Measurements from ENCODE around the gene KCTD1. TPM values are rescaled to one million over a fixed set of nuclear protein-coding genes. Genes with fewer than 3 reads are reported as not detected.

KCTD1 gene
- total RNA-seq, 1 donor from 2014 or later: 83.8 TPM

GRCh38 chr18:26419746-26420145 is 128.6 kb downstream of the KCTD1 start:
- Mint-ChIP-seq H3K4me1 (ENCODE audit: unreplicated experiment) (peaks cover 7% of the 10 kb centered on the region), H3K27me3 (no peaks in the 10 kb centered on the region), H3K27ac (no peak overlapping the region), H3K9me3 (no peaks in the 10 kb centered on the region), H3K36me3 (no peaks in the 10 kb centered on the region), H3K4me3 (no peak overlapping the region)
- no peak for TF ChIP-seq CTCF (conservative IDR thresholded peaks at IDR 0.05)
- no peak for DNase-seq (ENCODE audit: extremely low spot score, unreplicated experiment)

GRCh38 chr18:26418225-26418624 is 130.1 kb downstream of the KCTD1 start:
- no peak for DNase-seq (ENCODE audit: extremely low spot score, unreplicated experiment)
- Mint-ChIP-seq H3K36me3 (no peaks in the 10 kb centered on the region), H3K27me3 (no peaks in the 10 kb centered on the region), H3K4me3 (no peak overlapping the region), H3K9me3 (no peaks in the 10 kb centered on the region), H3K4me1 (ENCODE audit: unreplicated experiment) (peaks cover 7% of the 10 kb centered on the region), H3K27ac (no peak overlapping the region)
- no peak for TF ChIP-seq CTCF (conservative IDR thresholded peaks at IDR 0.05)

GRCh38 chr18:26417190-26417589 is 131.2 kb downstream of the KCTD1 start:
- no peak for DNase-seq (ENCODE audit: extremely low spot score, unreplicated experiment)

GRCh38 chr18:26416652-26417150 is 131.7 kb downstream of the KCTD1 start:
- no peaks in the 10 kb centered on the region for H3K27me3 Mint-ChIP-seq
- H3K36me3 Mint-ChIP-seq: no peaks in the 10 kb centered on the region
- H3K4me3 Mint-ChIP-seq: no peak overlapping the region
- DNase-seq (ENCODE audit: extremely low spot score, unreplicated experiment): no peak
- no peak for TF ChIP-seq CTCF (conservative IDR thresholded peaks at IDR 0.05)
- H3K27ac Mint-ChIP-seq: no peak overlapping the region
- H3K4me1 Mint-ChIP-seq (ENCODE audit: unreplicated experiment): peaks cover 7% of the 10 kb centered on the region
- H3K9me3 Mint-ChIP-seq: no peaks in the 10 kb centered on the region

More at GRCh38 chr18:26417190-26417589, 131.2 kb downstream of the KCTD1 start:
- Mint-ChIP-seq H3K27me3 (no peaks in the 10 kb centered on the region), H3K4me3 (no peak overlapping the region), H3K4me1 (ENCODE audit: unreplicated experiment) (peaks cover 7% of the 10 kb centered on the region), H3K36me3 (no peaks in the 10 kb centered on the region), H3K9me3 (no peaks in the 10 kb centered on the region), H3K27ac (no peak overlapping the region)
- no peak for TF ChIP-seq CTCF (conservative IDR thresholded peaks at IDR 0.05)

- Mint-ChIP-seq H3K4me1 (ENCODE audit: unreplicated experiment) (peaks cover 7% of the 10 kb centered on the region), H3K36me3 (no peaks in the 10 kb centered on the region), H3K9me3 (no peaks in the 10 kb centered on the region), H3K4me3 (no peak overlapping the region), H3K27ac (no peak overlapping the region), H3K27me3 (no peaks in the 10 kb centered on the region)
- no peak for DNase-seq (ENCODE audit: extremely low spot score, unreplicated experiment)
- TF ChIP-seq CTCF (conservative IDR thresholded peaks at IDR 0.05): no peak
These were observed 132.7 kb downstream of the KCTD1 start for GRCh38 chr18:26415631-26416030.

All from type B pancreatic cell (in vitro differentiated cells).